Activated gamma-delta T cell (primary cell): ENCODE measurements around the gene CDH20.
"Not testable (repeated sequence)": the region's sequence is repeated elsewhere in the genome, so short reads cannot be mapped to it uniquely, and the experiment has no call there.

Source experiments
- DNase-seq: peaks from one replicate; lab custom pipeline; 2025; lab: John Stamatoyannopoulos, UW

Gene CDH20

DNA sequence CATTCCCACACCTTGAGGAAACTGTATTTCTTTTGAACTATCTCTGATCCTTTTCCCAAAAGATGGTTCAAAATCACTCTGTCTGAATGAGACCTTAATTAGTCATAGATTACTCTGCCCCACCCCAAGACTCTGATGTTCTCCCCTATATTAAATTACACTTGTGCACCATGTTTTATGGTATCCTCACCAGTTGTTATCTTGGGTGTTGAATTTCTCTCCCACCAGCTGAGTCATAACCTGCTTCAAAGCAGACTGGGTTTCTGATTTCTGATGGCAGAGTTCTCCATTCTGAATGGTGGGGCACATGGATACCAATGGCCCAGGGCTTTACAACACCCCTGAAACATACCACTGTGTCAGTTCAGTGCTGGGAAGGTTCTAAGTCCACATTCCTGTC is 15.0 kb downstream of the CDH20 start:
- no peak for DNase-seq

DNA sequence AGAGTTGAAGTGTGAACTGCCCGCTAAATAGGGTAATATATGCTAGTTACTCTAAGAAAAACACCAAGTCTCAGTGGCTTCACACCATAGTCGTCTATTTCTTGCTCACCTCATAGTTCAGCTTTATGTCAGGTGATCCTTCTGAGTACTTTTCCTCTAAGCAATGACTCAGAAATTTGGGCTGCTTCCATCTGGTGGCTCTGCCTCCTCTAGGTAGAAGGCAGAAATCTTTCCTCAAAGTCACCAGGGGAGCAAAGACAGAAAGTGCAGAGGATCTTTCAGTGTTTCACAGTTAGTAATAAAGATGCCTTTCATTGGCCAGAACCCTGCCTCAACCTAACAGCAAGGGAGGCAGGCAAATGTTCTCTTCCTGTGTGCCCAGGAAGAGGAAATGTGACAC is 17.3 kb downstream of the CDH20 start:
- DNase-seq, result no peak

DNA sequence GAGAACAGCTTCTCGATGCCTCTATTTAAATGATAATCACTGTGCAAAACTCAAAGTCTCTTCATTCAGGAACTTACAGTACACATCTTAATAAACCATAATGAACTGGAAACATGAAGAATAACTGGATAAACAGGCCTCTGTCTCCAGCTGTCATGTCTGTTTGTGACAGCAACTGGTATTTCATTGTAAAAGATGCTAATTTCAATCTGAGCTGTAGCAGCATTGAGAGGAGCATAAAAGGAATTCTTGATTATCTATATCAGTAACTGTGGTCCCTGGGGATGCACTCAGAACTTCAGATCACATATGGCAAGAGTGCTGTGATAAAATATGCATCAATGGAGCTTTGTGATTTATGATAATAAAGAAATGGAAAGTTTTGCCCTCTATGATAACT is 18.8 kb downstream of the CDH20 start:
- DNase-seq, result no peak

DNA sequence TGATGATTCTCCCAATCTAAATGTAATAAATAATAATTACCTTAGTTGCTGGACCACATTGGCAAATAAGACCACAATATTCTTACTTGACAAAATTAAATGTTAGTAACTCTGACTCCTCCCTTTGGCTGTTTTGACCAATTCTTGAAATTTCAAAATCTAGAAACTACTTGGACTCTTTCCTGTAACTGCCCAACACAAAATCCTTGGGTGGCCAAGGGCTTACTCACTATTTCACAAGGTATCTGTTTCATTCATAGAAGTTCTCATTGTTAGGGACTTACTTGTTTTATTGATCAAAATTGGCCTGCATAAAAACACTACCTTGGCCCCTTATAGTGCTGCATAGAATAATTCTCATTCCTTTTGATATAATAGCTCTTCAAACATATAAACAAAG is 19.4 kb downstream of the CDH20 start:
- DNase-seq, result no peak

DNA sequence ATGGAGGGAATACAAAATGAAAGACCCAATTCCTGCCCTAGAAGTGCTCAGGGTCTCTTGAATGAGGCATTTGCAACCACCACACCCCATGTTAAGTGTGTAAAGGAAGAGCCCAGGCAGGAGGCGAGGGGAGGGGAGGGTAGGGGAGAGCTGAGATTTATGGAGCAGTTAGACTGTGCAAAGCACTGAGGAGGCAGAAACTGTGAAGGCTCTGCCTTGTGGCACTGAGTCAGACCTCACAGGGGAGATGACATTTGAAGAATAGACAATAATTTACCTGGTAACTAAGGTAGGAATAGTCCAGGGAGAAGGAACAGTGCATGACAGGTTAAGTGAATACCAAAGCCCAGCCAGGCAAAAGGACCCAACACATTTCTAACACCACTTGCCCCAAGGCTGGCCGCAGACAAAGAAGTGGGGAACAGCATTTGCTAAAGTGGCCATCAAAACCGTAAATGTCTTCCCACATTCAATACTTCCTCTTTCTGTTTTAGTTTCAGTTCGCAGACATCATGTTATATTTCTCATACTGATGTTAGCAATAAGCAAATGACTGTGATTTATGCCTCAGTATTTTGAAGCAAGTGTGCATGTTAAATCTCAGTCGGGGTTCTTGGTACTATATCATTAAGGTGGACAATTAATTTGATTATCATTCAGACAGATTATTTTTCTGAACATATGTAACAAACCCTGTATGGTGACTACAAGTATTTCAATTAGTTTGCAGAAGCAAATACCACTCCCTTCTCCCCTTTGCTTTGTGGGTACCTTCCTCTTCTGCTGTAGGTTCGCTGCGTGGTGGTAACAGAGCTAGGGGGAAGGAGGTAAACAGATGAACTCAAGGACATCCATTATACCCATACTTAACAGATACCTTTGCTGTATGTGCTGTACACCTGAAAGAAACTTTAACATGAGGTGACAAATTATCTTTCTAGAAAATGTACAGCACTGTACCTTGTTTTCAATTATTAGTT is 27.5 kb downstream of the CDH20 start:
- no peak for DNase-seq

DNA sequence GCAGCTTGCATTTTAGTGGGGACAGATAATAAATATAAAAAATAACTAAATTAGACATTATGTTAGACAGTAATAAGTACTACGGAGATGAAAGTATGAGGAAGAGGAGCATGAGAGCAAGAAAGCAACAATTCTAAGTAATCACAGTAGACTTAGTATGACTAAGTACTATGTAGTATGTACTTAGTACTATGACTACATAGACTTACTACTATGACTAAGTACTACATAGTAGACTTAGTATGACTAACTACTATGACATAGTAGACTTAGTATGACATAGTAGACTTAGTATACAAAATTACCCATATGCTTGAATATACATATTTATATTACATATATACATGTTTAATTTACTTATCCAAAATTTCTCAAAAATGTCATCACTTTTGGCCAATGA is 29.3 kb downstream of the CDH20 start:
- no peak for DNase-seq

DNA sequence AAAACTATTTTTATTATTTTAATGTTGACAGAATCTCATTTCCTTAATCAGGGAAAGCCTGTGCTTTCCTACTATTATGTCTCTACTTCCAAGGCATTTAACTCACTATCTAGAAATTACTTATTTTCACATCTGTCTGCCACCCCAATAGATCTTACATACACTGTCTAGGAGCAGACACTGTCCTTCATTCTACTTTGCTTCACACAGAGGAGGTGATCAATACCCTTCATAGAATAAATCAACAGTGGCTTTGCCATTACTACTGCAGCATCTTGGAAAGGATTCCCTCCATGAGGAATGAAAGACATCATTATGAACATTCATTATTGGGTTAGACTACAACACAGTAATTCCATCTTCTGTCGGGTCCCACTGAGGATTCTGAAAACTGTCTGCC is 31.7 kb downstream of the CDH20 start:
- no peak for DNase-seq

DNA sequence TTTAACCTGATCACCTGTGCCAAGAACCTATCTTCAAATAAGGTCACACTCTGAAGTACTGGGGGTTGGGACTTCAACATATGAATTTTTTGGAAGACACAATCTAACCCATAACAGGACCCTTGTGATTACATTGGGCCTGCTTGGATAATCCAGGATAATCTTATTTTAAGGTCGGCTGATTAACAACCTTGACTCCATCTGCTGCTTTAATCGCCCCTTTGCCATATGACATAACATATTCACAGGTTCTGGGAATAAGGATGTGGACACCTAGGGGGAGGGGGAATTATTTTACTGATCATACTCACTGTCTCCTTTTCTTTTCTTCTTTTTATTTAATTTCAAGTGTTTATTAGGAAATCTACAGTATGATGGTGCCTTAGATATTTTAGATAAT is 34.8 kb downstream of the CDH20 start:
- no peak for DNase-seq

DNA sequence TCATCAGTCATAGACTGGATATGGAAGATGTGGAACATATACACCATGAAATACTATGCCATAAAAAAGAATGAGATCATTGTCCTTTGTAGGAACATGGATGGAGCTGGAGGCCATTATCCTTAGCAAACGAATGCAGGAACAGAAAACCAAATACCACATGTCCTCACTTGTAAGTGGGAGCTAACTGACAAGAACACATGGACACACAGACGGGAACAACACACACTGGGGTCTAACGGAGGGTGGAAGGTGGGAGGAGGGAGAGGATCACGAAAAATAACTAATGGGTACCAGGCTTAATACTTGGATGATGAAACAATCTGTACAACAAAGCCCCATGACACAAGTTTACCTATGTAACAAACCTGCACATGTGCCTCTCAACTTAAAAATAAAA is 36.4 kb downstream of the CDH20 start:
- DNase-seq, result not testable (repeated sequence)

DNA sequence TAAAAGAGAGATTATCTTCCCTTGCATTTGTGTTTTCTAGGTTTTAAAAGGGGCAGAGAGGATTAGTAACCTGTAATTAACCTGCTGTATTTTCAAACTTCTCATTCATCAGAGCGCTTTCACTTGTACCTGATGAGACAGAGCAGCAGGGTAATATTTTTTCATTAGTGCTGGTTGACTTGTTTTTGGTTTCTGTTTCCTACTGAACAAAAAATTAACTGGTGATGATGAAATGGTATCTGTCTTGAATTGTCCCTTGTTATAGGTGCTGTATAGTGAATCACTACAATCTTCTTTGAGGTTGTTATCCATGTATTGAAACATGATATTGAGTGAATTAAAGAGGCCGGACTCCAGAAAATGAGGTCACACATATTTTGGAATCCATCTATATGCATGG is 37.9 kb downstream of the CDH20 start:
- no peak for DNase-seq

DNA sequence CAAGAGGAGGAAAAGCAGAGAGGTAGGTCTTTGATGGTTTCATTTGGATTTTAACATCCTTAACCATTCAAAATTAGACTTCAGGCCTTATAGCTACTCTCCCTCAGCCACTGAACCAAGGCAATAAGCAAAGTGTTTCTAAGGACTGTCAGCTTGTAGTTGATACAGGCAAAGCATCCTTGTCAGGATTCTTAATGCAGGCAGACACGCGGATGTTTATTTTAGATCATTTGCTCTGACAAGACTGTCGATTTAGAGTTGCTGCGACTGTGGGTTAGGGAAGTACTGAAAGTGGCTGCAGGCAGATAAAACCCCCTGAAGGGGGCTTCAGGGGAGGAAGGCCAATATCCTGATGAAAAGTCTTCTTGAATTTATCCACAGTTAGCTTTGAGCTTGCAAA is 46.6 kb downstream of the CDH20 start:
- DNase-seq, result no peak

DNA sequence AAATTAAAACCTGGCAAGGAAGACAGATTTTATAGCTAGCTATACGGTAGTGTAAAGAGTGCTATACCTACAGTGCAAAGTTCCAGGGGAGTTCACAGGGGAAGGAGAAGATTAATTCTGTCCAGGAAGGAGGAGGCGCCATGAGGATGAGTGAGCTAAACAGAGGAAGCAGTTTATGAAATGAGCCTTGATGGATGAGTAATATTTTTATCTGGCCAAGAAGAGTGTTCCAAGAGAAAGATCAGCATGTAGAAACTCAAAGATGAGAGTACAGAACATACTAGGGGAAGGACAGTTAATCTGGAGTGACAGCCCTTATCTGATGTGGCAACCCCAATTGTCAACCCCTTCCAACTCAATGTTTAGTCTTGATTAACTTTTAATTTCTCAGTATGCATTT is 54.8 kb downstream of the CDH20 start:
- no peak for DNase-seq

DNA sequence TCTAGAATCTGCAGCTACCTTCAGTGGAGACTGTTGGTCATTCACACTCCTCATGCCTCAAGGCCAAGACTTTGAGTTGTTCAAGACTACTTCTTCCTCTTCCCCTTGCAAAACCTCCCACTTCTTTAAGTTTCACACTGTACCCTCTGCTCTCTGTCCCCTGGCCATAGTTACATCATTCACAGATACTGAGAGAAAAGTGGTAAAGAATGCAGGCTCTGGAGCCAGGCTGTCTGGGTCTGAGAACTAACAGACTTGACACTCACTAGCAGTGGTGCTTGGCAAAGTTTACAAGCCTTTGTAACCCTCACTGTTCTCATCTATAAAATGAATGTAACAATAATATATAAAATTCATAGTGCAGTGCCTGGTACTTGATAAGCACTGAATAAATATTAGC is 61.8 kb downstream of the CDH20 start:
- no peak for DNase-seq

DNA sequence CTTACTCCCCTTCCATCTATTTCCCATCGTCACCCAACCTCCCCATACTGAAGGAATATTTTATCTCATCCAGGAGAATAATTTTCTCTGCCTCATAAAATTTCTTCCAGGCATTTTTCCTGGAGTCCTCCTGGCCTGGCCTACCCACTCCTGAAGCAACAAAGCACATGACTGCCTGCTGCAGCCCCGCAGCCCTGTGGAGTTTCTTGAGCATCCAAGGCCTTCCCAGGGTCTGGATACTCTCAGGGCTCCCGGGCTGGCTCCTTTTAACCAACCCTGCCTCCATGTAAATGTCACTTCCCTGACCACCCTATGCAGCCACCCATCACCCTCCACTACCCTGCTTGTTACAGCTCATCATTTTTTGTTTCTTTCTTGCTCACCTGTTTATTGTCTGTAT is 64.0 kb downstream of the CDH20 start:
- no peak for DNase-seq

DNA sequence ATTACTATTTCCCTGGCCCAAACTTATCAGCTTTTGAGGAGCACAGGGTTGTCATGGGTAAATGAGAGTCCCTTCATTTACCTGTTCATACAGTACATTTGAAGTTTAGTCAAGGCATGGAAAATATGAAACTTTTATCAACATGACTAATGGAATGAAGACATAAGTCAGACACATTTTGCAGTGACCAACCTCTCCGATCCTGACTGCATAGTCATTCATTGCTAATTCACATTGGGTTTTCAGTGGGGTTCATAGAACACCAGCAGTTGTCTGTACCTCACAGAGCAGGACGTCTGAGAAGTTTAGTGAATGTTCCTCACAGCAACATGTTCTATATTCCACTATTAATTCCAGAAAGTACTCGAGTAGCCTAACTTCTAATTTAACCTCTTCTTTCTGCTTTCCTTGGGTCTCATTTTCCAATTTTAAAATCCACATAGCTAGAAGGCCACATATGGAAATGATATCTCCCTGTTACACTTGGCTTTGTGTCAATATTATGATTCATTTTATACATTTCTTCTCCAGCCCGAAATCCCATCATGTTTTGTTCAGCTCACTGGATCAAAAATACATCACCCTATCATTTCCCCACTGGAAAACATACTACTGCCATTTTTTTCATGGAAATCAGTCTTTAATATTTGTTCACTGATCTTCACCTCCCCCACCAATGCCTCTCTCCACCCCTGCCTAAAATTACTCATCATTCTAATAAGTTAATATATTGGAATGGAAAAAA is 65.9 kb downstream of the CDH20 start:
- no peak for DNase-seq

DNA sequence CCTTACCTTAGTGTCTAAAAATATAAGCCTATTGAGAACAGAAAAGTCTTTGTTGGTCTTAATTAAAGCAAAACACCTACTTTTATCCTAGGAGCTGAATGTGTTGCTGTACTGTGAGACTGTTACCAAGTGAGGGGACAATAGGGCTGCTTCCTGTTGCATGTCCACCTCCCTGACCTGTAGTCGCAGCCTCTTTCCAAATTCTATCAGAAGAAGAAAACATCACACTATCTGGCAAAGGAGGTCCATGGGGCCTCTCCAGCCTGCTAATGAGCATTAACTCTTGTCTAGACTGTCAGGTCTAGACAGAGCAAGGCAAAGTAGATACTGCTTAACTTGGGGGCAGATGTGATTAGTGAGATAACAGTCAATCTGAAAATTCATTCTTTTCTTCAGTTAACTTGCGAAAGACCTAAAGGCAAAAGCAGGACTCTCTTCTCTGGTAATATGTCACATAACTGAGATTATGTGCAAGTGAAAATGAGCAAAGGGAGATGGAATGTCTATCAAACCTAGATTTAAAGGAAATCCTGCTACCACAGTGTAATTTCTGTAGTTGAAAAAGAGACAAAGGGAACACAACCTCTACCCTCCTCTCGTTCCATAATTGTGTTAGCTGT is 66.9 kb downstream of the CDH20 start:
- DNase-seq, result no peak

DNA sequence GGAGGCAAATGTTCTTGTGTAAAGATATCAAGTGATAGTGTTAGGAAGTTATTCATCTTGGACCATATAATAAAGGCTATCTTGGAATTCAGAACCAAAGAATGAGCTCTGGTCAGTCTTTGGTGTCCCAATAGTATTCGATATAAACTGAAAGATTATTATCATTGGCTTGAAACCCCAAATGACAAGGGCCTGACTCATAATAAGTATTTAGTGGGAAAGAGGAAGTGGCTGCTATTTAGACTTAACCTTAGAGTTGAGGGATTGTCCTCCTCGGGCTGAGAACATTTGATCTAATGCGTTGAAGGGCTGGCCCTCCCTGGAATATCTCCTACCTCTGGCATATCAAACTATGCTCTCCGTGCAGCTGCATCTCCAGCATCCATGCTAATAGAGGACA is 67.5 kb downstream of the CDH20 start:
- DNase-seq, result no peak

DNA sequence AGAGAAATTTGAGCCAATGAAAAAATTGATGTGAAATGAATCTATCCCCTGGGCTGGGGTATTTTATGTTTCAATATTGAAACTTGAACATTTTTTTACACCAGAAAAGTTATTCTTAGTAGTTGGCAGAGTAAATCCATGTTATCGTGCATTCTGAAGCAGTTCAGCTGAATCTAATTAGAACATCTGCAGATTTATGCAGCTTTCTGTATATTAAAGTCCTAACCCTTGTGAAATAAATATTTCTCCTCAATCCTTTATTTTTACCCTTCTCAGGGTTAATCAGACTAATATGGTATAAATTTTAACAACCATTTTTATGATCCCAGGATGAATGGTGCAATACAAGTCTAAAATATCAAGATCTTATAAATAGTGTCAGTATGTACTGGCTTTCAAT is 69.5 kb downstream of the CDH20 start:
- no peak for DNase-seq

DNA sequence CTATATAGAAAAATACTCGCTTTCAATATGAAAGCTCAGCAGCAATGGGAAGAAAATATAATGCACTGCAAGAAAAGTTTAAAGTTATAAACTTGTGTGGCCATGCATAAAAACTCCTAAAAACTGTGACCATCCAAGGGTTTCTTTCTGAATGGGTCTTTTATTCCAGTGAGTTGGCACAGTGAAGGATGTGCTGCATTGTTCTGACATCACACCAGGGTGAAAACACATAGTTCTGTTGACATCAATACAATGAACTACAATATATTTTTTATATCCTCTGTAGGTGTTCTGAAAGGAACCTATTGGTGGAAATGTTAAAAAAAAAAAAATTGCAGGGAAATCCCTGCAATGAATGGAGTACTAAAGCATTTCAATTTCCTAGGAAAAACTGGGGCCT is 80.2 kb downstream of the CDH20 start:
- DNase-seq, result no peak

DNA sequence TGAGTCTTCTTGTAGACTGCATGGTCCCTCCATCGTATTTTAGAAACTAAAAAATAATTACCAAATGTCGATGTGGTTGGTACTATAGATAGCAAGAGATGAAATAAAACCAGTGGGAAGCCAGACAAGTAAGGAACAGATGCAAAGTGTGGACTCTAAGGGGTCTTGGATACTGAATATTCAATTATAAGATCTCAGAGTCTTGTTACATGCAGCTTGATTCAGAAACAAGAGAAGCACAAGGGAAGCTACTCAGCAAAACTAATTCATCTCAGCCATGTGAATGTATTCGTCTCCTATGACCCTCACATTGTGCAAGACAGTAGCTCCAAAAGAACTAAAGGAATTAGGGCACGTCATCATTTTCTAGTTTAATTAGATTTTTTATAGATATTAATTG is 80.9 kb downstream of the CDH20 start:
- DNase-seq, result no peak

DNA sequence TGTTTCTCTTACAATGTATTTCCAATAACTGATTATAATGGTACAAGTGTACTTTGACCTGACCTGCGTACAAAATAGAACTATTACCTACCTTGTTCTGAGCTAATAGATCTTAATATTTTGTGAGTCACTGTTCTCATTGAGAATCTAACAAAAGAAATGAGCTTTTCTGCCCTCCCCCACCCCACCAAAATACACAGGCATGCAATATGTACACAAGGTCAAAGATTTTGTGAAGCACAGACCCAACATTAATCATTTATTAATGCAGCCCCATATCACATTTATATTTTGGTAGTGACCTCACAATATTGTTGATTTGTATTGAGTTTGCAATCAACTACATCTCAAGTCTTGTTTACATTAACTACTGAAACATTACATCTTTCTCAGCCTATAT is 86.5 kb downstream of the CDH20 start:
- DNase-seq, result no peak

DNA sequence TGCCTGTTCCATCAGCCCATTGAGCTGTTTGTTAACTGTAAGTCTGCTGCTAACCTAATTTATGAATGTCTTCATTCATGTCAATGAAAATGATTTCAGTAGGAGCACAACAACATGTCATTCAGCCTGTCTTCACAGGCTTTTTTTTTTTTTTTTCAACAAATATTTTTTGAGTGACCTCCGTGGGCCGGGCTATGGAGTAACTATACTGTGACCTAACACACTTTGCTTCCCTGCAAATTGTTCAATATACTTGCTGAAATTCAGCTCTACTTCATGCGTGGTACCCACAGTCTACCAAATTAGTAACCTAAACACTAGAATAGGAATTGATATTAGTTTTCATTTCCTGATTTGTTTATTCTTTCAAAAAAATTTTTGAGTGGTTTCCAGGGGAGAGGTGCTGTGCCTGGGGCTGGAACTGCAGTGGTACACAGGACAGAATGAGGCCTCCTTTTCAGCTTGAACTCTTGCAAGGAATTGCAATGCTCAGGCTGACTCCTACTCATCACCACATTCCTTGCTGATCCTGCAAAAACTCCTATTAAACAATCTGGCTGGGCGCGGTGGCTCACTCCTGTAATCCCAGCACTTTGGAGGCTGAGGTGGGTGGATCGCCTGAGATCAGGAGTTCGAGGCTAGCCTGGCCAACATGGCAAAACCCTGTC is 87.1 kb downstream of the CDH20 start:
- no peak for DNase-seq
